IMR-90 (cell line): ENCODE data around the gene OSMR. TPM values are rescaled to one million over a fixed set of nuclear protein-coding genes. Genes with fewer than 3 reads are reported as not detected.

Experiments used
- ATAC-seq: fragments of 200-7000 bp; cut with Tn5 transposase; 2 replicates; pipeline ENCODE4 v1.9.1; 2020; ENCODE audit warnings: low read depth, mild to moderate bottlenecking, moderate library complexity
- BruUV-seq: library from RNA; stranded (reverse); fragments of 400-500 nt; replicated peaks from 2 replicates; lab custom pipeline; 2021; lab: Mats Ljungman, UMichigan
- CTCF ChIA-PET: fragments of 300-600 bp; formaldehyde crosslinking; extraction: SDS; loops from one replicate; lab custom pipeline; 2021; ENCODE audit warnings: antibody characterized with exemption; lab: Yijun Ruan, JAX
- POLR2A ChIA-PET: fragments of 300-600 bp; sonication (Branson Sonifier 250); formaldehyde crosslinking; loops from one replicate; lab custom pipeline; 2022; ENCODE audit warnings: antibody characterized with exemption; ENCODE audit not compliant: unreplicated experiment; lab: Charles Lee
- DNase-seq: peaks from one replicate; pipeline ENCODE4 v3.0.0; 2013
- H2AFZ ChIP-seq: replicated peaks from 2 replicates; pipeline ENCODE3; 2013; ENCODE audit warnings: low read length, mild to moderate bottlenecking; ENCODE audit not compliant: poor library complexity
- H2AK5ac ChIP-seq: 2 replicates; pipeline ENCODE4 v1.6.1; 2013; ENCODE audit warnings: low read depth, low read length, inconsistent platforms
- H2AK9ac ChIP-seq: replicated peaks from 2 replicates; pipeline ENCODE3; 2013; ENCODE audit warnings: mild to moderate bottlenecking, low read depth, low read length, moderate library complexity; ENCODE audit not compliant: poor library complexity
- H2BK120ac ChIP-seq: 2 replicates; pipeline ENCODE4 v1.6.1; 2013; ENCODE audit warnings: low read depth, low read length, inconsistent platforms
- H2BK15ac ChIP-seq: 3 replicates; pipeline ENCODE4 v1.6.1; 2013; ENCODE audit warnings: low read depth, low read length, inconsistent platforms
- H2BK20ac ChIP-seq: 2 replicates; pipeline ENCODE4 v1.6.1; 2013; ENCODE audit warnings: low read depth, mild to moderate bottlenecking, inconsistent platforms, low read length, moderate library complexity
- H2BK5ac ChIP-seq: 2 replicates; pipeline ENCODE4 v1.6.1; 2013; ENCODE audit warnings: mild to moderate bottlenecking, low read depth, low read length, inconsistent platforms; ENCODE audit not compliant: poor library complexity, severe bottlenecking
- H3K14ac ChIP-seq: replicated peaks from 2 replicates; pipeline ENCODE4 v1.6.1; 2013; ENCODE audit warnings: low read depth, low read length, inconsistent platforms
- H3K18ac ChIP-seq: 2 replicates; pipeline ENCODE4 v1.6.1; 2013; ENCODE audit warnings: low read depth, low read length, control low read depth
- H3K23ac ChIP-seq: 2 replicates; pipeline ENCODE4 v1.6.1; 2013; ENCODE audit warnings: low read depth, low read length, inconsistent platforms
- H3K27ac ChIP-seq: 2 replicates; pipeline ENCODE4 v1.5.1; 2013; ENCODE audit warnings: mild to moderate bottlenecking, control low read depth, low read length; ENCODE audit not compliant: insufficient read depth
- H3K27me3 ChIP-seq: 2 replicates; pipeline ENCODE4 v1.6.1; 2013; ENCODE audit warnings: low read length; ENCODE audit not compliant: control insufficient read depth, insufficient read depth
- H3K36me3 ChIP-seq: 2 replicates; pipeline ENCODE4 v1.6.1; 2013; ENCODE audit warnings: low read length, mixed read lengths; ENCODE audit not compliant: control insufficient read depth, insufficient read depth
- H3K4ac ChIP-seq: 2 replicates; pipeline ENCODE4 v1.6.1; 2013; ENCODE audit warnings: low read depth, low read length, inconsistent platforms
- H3K4me1 ChIP-seq: 2 replicates; pipeline ENCODE4 v1.6.1; 2013; ENCODE audit warnings: low read length, mixed read lengths; ENCODE audit not compliant: control insufficient read depth, insufficient read depth
- H3K4me2 ChIP-seq: 2 replicates; pipeline ENCODE4 v1.6.1; 2013; ENCODE audit warnings: low read depth, mild to moderate bottlenecking, control low read depth, low read length, moderate library complexity
- H3K4me3 ChIP-seq: 2 replicates; pipeline ENCODE4 v1.5.1; 2013; ENCODE audit warnings: low read depth, mild to moderate bottlenecking, control low read depth, low read length, moderate library complexity; ENCODE audit not compliant: insufficient read depth
- H3K56ac ChIP-seq: 2 replicates; pipeline ENCODE4 v1.6.1; 2013; ENCODE audit warnings: low read length, inconsistent platforms; ENCODE audit not compliant: insufficient read depth; ENCODE audit errors: extremely low read depth
- H3K79me1 ChIP-seq, 2 experiments: 2 replicates each; pipeline ENCODE4 v1.6.1; 2013; ENCODE audit warnings: low read length in 2 of 2, inconsistent platforms in 1 of 2, low read depth in 1 of 2
- H3K9ac ChIP-seq: 2 replicates; pipeline ENCODE4 v1.6.1; 2013; ENCODE audit warnings: low read depth, low read length, control low read depth
- H3K9me1 ChIP-seq: 2 replicates; pipeline ENCODE4 v1.6.1; 2013; ENCODE audit warnings: low read length, inconsistent platforms; ENCODE audit not compliant: insufficient read depth
- H3K9me3 ChIP-seq: 2 replicates; pipeline ENCODE4 v1.6.1; 2013; ENCODE audit warnings: low read length; ENCODE audit not compliant: control insufficient read depth, insufficient read depth
- H4K20me1 ChIP-seq: 2 replicates; pipeline ENCODE4 v1.6.1; 2013; ENCODE audit warnings: low read length, inconsistent platforms; ENCODE audit not compliant: insufficient read depth
- H4K5ac ChIP-seq: 2 replicates; pipeline ENCODE4 v1.6.1; 2013; ENCODE audit warnings: mild to moderate bottlenecking, low read depth, low read length, control low read depth
- H4K8ac ChIP-seq, 2 experiments: 2 replicates each; pipeline ENCODE4 v1.6.1; 2013; ENCODE audit warnings: low read depth in 2 of 2, low read length in 2 of 2, control low read depth in 1 of 2, inconsistent platforms in 1 of 2
- H4K91ac ChIP-seq: 2 replicates; pipeline ENCODE4 v1.6.1; 2013; ENCODE audit warnings: low read depth, low read length, inconsistent platforms; ENCODE audit not compliant: insufficient read depth
- BHLHE40 ChIP-seq: fragments of 150-350 bp; IDR thresholded peaks from 2 replicates; pipeline ENCODE4 v1.6.1; 2016; ENCODE audit warnings: mild to moderate bottlenecking, low read depth, low read length
- CHD1 ChIP-seq: IDR thresholded peaks from 2 replicates; pipeline ENCODE4 v1.6.1; 2012; ENCODE audit warnings: low read depth, low read length, improper control_type of control experiment
- NFE2L2 ChIP-seq: fragments of 150-350 bp; IDR thresholded peaks from 2 replicates; pipeline ENCODE4 v1.6.1; 2016; ENCODE audit warnings: low read depth, mild to moderate bottlenecking, low read length
- RAD21 ChIP-seq: IDR thresholded peaks from 2 replicates; pipeline ENCODE4 v1.6.1; 2012; ENCODE audit warnings: low read length, improper control_type of control experiment
- RFX5 ChIP-seq: IDR thresholded peaks from 2 replicates; pipeline ENCODE4 v1.8.0; 2012; ENCODE audit warnings: low read depth, mild to moderate bottlenecking, low read length, moderate library complexity
- WGBS, 2 experiments: methylation state at CpG; one replicate each; pipeline versions ENCODE4 v1.1.5 to v1.1.7; 2013; ENCODE audit warnings: missing lambda C conversion rate in 2 of 2; ENCODE audit not compliant: insufficient read length in 1 of 2; ENCODE audit errors: extremely low coverage in 2 of 2; 5-methylcytosine and 5-hydroxymethylcytosine counted together
- dilution Hi-C: fragments of 300-500 bp; cut with HindIII; formaldehyde crosslinking; loops from one replicate; pipeline ENCODE4 v1.14.3; 2018; ENCODE audit warnings: low sequenced_read_pairs; ENCODE audit not compliant: unreplicated experiment
- in situ Hi-C: fragments of 300-500 bp; cut with MboI; formaldehyde crosslinking; loops from 3 replicates; pipeline ENCODE4 v1.14.3; 2019; ENCODE audit warnings: low sequenced_read_pairs, inconsistent platforms, mixed read lengths
- intact Hi-C: fragments of 100-400 bp; cut with micrococcal nuclease; formaldehyde crosslinking; loops from 2 replicates; pipeline ENCODE4 v1.10.0; 2022
- polyA plus RNA-seq, 3 experiments: library from polyadenylated mRNA; depleted of rRNA; stranded (reverse); fragments of >200 nt; gene quantifications; 2 replicates each; pipeline ENCODE4 v1.2.3, GENCODE V29; 2012; ENCODE audit warnings: low replicate concordance in 1 of 3
- total RNA-seq: library from RNA; depleted of rRNA; stranded (reverse); fragments of >200 nt; gene quantifications from 2 replicates; pipeline ENCODE4 v1.2.3, GENCODE V29; 2012

OSMR gene
- total and polyA plus RNA-seq, 2 of the 4 experiments (the other 2 are of a cell fraction): 41.6 to 48.7 TPM

- TF ChIP-seq NFE2L2: no peak
- no peak for TF ChIP-seq BHLHE40
- no peak for TF ChIP-seq CHD1
- no peak for TF ChIP-seq RAD21
- TF ChIP-seq RFX5: no peak
- H2BK120ac ChIP-seq: no peak overlapping the region
- H3K56ac ChIP-seq: no peak overlapping the region
- H3K4me2 ChIP-seq: no peak overlapping the region
- ATAC-seq (no peak), DNase-seq (no peak)
- no peak overlapping the region for H3K23ac ChIP-seq
- no peak overlapping the region for H2AFZ ChIP-seq
- no peak overlapping the region for H2BK15ac ChIP-seq
- 100% methylated on average over 4 of the region's 12 CpGs; no CpG with 5 or more reads in 1 of the 2 experiments for whole genome bisulfite sequencing, 2 experiments
- H2BK20ac ChIP-seq: no peak overlapping the region
- no peak overlapping the region for H3K4me3 ChIP-seq
- no peaks in the 10 kb centered on the region for H3K36me3 ChIP-seq
- in situ Hi-C loops: no loop called here
- H3K4me1 ChIP-seq: peaks cover 2% of the 10 kb centered on the region
- no peak overlapping the region for H3K4ac ChIP-seq
- no peak overlapping the region for H3K9ac ChIP-seq
- H4K91ac ChIP-seq: no peak overlapping the region
- H3K79me1 ChIP-seq: no peaks in the 10 kb centered on the region
- no peak overlapping the region for H2AK9ac ChIP-seq
- 0 out of 2 replicates have a peak overlapping the region, but pooled peaks have one; percentile 27 for H2AK5ac ChIP-seq
- no TSS peak for BruUV-seq
- POLR2A ChIA-PET: no interaction called here
- H4K5ac ChIP-seq: no peak overlapping the region
- intact Hi-C loops: no loop called here
- no peaks in the 10 kb centered on the region for H3K9me3 ChIP-seq
- CTCF ChIA-PET: interaction anchor here (0.6 kb wide), 1 partner anchor 16 kb away, joined by 3 read pairs; no protein-coding TSS in a partner anchor
- peaks cover 3% of the 10 kb centered on the region; the same call in 1 of the 2 replicates for H3K27me3 ChIP-seq
- H3K14ac ChIP-seq: no peak overlapping the region
- no peak overlapping the region for H3K27ac ChIP-seq
- dilution Hi-C loops: no loop called here
- no peak overlapping the region for H3K18ac ChIP-seq
- no peak overlapping the region for H2BK5ac ChIP-seq
- H4K20me1 ChIP-seq: no peaks in the 10 kb centered on the region
- no peak overlapping the region for H4K8ac ChIP-seq
- H3K9me1 ChIP-seq: no peaks in the 10 kb centered on the region
Observed at GRCh38 chr5:38797838-38798237, 48.0 kb upstream of the OSMR start.
